ENCODE measurements around the gene ZMYM4.
A peak's percentile ranks its signal among the peaks of the same experiment; 100 is the strongest.

ZMYM4 gene

GRCh38 chr1:35426097-35426586 lies 157.6 kb downstream of the ZMYM4 start:
- DNase-seq = peak; percentile 39

DNA sequence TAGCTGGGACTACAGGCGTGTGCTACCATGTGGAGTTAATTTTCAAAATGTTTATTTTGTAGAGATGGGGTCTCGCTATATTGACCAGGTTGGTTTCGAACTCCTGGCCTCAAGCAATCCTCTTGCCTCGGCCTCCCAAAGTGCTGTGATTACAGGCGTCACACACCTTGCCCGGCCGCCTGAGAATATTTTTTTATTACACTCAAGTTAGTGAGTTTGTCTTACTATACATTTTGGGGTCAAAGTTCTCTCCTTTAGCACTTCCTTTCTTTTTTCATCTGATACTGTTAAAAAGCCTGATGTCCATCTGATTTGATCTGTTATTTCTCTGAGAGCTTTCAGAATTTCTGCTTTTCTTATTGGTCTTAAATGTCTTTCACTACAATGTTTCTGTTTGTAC lies 159.9 kb downstream of the ZMYM4 start:
- DNase-seq = no peak

DNA sequence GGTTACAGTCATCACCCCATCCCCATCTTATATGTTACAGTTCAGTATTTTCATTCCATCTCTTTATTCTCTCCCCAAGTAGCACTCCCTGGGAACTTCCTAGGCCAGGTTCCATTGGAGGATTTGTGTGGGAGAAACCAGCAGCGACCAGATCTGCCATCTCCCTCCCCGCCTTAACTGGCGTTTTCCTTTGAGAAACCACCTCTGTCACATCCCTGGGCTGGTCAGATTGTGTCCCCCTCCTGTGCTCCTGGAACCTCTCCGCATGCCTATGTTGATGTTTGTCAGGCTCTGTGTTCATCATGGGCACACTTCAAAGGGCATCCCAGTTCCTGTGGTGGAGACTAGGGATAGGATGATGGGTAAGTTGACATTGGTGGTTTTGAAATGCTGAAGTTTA lies 162.3 kb downstream of the ZMYM4 start:
- no peak for DNase-seq

DNA sequence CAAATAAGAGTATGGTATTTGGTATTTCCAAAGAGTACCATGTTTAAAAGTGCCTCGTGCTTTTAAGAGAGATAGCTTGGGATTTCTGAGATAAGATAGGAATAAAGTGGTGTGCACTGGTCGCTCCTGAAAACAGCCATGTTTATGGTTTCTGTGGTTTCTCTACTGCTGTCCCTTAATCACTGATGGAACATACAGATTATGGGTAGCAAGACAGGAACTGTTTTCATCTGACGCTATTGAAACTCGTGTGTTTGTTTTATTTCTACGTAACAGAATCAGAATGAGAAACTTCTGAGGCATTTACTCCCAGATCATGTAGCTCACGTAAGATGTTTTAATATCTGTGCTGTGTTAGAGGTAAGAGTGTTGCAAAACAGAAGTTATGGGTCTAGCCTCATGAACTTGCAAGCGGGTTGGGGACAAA lies 162.7 kb downstream of the ZMYM4 start:
- DNase-seq = no peak

DNA sequence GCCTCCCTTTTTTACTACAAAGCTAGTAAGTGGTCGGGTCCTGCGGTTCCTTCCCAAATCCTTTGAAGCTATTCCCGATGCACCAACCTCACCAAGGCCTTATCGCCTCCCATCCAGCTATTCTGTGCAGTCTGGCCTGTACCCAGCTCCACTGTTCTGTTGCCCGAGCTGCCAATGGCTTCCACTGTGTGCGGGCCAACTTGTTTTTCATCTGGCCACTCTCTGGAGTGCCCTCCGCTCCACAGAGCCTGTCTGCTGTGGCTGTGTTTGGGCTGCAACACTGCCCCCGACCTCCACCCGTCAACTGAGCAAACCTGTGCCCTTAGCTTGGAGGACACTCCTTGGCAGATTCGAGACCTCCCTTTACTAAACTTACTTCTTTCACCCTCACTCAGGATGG lies 163.7 kb downstream of the ZMYM4 start:
- no peak for DNase-seq

- no peak for DNase-seq
These were observed 165.2 kb downstream of the ZMYM4 start for GRCh38 chr1:35433714-35434113.

DNA sequence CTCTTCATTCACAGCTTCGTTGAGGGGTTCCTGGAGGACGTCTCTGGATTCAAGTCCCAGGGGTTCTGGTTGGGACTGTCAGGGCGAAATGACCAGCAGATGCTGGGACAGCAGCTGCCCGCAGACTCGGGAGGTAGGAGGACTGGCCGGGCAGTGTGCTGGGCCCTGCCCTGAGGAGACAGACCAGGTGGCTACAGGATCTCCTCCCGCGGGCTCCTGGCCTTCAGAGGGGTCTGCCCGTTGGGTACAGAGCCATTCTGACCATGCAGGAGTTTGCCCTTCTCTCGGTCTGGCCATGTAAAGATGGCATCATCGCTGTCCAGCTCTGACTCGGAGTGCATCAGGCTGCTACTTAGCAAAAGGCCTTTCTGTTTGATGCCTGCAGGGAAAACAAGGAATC lies 166.2 kb downstream of the ZMYM4 start:
- no peak for DNase-seq

GRCh38 chr1:35436078-35436477 lies 167.6 kb downstream of the ZMYM4 start:
- no peak for DNase-seq

- DNase-seq = no peak
These were observed 168.7 kb downstream of the ZMYM4 start for GRCh38 chr1:35437200-35437599.

GRCh38 chr1:35439626-35440025 lies 171.1 kb downstream of the ZMYM4 start:
- DNase-seq = no peak

GRCh38 chr1:35441926-35442579 lies 173.5 kb downstream of the ZMYM4 start:
- no peak for DNase-seq

GRCh38 chr1:35442734-35443133 lies 174.2 kb downstream of the ZMYM4 start:
- peak; percentile 2 for DNase-seq

- no peak for DNase-seq
These were observed 175.4 kb downstream of the ZMYM4 start for GRCh38 chr1:35443768-35444518.

DNA sequence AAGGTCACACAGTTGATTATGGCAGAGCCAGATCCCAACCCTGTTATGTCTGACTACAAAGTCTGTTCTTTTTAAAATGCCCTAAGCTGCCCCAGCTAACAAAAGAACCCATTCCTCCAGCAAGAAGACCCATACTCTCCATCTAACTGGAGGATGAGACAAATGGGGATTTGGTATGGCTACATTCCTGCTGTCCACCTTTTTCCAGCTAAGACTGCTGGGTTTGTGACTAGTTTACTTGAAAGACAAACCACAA lies 175.9 kb downstream of the ZMYM4 start:
- DNase-seq = no peak

DNA sequence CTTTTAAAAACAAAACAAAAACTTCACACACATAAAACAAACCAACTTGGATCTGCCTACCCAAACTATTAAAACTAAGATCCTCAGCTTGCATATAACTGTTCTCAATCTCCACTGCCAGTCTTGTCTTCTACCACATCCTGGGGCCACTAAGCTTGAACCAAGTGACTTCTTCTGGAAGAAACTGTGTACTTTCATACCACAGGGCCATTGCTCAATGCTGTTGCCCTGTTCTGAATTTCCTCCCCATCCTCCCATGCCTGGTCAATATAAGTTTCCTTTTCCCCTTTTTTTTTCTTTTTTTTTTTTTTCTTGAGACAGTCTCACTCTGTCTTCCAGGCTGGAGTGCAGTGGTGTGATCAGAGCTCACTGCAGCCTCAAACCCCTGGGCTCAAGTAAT lies 178.8 kb downstream of the ZMYM4 start:
- DNase-seq = peak; percentile 77

DNA sequence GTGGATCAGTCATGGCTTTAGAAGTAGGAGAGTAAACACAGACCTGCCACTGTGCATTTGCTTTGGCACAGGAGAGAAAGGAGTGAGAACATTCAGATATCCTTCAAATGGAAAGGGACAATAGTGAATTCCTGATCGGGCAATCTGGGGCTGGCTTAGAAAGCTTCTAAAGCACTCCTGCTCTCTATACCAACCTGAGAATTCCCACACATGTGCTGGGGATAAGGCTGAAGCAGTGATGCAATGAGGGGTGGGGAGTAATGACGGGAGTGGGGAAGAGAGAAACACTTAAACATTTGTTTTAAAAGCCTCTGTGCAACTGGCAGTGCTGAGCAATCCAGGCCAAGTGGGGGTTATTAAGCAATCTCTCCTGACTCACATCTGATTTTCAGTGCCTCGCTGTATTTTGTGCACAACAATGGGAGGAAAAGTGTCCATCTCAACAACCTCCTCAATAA lies 179.9 kb downstream of the ZMYM4 start:
- DNase-seq = peak; percentile 9

- DNase-seq = no peak
These were observed 181.0 kb downstream of the ZMYM4 start for GRCh38 chr1:35449334-35450008.

GRCh38 chr1:35451125-35451528 lies 182.6 kb downstream of the ZMYM4 start:
- DNase-seq = peak; percentile 68

DNA sequence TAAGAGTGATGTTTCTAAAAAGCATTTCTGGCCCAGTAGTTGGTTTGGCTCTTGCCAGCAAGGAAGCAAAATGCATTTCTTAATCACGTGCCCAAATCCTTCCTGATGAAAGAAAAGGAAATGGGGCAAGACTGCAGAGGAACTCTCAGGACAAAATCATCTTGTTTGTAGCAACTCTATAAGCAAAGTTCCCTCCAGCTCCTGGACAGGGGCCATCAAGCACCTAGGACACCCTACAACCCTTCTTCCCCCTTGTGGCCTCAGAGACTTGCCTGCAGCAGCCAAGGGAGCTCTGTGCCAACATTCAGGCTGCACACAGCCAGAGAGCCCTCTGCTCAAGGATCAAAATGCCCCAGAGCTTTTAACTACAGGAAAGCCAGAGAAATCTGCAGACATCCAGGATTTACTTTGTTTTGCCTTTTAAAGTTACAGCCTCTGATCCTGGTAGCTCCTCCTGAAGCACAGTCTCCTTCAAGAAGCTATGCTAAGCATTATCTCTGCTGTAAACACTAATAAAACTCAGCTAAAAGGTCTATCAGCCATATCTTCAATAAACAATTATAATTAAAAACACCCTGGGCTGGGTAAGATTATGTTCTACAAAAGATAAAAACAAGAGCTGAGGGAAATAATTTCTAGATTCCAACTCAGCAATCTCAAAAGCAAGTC lies 183.7 kb downstream of the ZMYM4 start:
- peak; percentile 61 for DNase-seq

GRCh38 chr1:35453031-35453430 lies 184.5 kb downstream of the ZMYM4 start:
- DNase-seq = no peak

- DNase-seq = peak; percentile 70
These were observed 185.7 kb downstream of the ZMYM4 start for GRCh38 chr1:35454176-35454575.

- DNase-seq = peak; percentile 85
These were observed 186.1 kb downstream of the ZMYM4 start for GRCh38 chr1:35454616-35455015.

DNA sequence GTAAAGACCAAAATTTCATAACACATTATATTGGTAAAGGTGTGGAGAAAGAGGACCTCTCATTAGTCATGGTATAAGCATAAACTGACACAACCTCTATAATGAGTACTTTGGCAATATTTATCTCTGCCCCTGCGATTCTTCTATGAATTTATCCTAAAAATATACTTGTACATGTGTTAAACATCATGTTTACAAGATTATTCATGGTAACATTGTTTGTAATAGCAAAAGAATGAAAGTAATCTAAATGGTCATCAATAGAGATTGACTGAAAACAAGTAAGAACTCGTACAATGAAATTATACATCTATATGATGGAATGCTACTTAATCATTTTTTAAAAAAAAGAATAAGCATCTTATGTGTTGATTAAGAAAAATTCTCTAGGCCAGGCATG lies 192.3 kb downstream of the ZMYM4 start:
- DNase-seq = no peak

Measured in inflammatory macrophage treated with lipopolysaccharide for 4 hours (primary cell).